NCI-H524 treated with DMSO at 0.1 percent for 48 hours (cell line): ENCODE results near the gene PHRF1.

ENCODE experiments used
- DNase-seq: peaks from one replicate; lab custom pipeline; 2025; lab: John Stamatoyannopoulos, UW

Gene PHRF1

DNA sequence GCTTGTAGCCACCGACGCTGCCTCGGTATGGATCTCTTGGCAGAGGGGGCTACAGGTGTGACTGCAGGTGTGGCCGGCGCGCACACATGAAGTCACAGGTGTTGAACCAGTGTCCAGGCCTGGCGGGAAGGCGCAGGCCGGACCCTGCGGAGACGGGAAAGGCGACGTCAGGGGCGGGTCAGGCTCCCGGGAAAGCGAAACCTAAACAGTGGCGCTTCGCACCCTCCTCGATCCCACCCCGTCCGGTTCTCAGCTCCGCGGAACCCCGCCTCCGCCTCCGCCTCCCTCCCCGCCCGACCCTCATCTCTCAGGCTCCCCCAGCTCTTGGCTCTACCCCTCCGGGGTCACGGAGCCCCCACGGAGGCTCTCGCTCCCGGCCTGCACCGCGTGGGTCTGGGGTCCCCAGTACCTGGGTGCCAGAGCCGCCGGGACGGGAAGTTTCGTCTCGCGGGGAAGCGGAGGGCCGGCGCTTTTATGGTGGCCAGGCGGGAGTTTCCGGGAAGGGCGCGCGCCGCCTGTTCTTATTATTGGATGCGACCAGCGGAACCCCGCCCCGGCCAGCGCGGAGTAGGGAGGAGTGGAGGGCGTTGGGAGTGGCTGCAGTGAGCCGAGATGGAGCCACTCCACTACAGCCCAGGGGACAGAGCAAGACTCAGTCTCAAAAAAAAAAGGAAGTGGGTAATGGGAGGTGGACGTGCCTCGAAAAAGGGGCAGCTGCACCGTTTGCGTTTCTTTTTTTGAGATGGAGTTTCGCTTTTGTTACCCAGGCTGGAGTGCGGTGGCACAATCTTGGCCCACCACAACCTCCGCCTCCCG, 39.4 kb downstream of the PHRF1 start, which contains the start of gene IRF7:
Gene IRF7, minus strand, starts transcription at position 447 of the 816 bp plus-strand sequence. CDS start 586 bp downstream, outside the sequence.
- DNase-seq, result no peak

DNA sequence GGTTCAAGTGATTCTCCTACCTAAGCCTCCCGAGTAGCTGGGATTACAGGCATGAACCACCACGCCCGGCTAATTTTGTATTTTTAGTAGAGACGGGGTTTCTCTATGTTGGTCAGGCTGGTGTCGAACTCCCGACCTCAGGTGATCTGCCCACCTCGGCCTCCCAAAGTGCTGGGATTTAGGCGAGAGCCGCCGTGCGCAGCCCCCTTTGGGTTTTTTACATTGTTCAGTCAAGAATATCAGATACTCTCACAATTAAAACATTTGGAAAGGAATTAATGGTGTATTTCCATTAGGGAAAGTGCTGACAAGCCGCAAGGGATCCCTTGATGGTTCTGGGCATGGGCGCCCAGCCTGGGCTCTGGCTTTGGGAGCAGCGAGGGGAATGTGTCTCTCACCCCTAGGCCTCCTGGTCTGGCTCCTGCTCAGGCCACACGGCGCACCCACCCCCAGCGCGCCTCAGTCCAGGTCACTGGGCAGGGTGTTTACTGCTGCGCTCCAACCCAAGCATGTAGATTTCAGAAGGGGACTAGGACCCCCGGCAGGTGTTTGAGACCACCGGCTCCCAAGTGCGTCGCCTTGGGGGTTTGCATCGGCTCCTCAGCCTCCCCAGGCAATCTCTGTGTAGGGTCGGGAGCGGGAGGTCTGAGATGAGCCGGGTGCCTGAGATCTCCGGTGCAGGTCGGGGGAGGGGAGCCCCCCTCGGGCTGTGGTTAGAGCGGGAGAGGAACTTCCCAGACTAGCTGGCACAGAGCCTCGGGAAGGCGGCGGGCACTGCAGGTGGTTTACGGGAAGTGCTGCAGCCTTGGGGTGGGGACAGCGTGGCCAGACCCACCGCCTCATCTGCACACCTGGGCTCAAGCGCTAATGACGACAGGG, 40.3 kb downstream of the PHRF1 start:
- no peak for DNase-seq

DNA sequence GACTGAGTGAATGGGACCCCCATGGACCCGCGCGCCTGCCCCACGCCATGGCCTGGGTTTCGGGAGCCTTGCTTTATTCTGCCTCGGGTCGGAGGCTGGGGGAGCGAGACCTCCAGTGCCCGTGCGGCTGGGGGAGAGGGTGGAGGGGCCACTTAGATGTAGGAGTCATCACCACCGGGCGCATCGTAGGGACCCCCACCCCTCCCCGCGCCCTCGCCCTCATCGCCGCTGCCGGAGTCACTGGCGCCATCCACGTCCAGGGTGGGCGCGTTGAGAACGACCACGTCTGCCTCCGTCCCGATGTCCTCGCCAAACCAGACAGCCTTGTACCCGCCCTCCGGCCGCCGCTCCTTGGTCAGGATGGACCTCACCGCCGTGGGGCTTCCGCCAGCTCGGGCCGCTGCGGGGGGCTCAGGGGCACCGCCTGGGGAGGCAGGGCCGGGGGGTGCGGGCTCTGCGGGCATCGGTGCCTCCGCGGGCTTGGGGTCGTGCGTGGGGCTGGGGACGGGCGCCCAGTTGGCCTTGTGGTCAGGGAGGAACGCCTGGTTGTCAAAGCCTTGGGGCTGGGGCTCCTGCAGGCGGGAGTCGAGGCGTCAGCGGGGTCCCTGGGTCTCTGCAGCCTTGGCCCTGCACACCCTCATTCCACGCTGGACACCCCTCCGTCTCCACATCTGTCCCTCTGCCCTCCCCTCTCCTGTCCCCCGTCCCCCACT, 41.1 kb downstream of the PHRF1 start:
- no peak for DNase-seq

DNA sequence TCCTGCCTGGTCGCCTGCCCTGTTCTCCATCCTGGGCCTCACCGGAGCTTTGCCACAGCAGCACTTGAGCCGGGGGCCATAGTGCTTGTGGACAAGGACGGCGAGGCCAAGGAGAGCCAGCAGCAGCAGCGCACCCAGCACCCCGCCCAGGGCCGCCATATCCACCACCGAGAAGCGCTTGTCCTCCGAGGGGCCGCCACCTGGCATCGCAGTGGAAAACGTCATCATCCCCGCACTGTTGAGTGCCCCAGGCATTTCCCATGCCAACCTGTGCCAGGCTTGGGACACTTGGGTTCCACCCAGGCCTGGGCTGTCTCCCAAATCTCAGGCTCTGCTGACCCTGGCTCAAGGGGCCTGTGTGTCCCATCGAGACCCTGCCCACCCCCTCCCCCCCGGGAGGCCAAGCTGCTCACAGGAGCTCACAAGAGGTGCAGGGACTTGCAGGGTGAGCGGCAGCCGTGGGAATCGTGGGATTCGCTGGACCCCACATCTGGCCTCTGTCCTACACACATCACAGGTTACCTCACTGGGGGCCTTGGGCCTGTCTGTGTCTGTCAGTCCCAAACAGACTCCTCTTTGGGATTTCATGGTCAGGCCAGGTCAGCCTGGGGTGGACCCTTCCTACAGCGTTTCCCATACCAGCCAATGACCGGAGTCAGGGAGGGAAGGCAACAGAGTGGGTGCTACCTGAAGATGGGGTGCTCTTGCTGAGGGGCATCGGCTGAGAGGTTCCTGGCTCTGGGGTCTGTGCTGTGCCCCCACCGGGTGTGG, 41.8 kb downstream of the PHRF1 start:
- no peak for DNase-seq

DNA sequence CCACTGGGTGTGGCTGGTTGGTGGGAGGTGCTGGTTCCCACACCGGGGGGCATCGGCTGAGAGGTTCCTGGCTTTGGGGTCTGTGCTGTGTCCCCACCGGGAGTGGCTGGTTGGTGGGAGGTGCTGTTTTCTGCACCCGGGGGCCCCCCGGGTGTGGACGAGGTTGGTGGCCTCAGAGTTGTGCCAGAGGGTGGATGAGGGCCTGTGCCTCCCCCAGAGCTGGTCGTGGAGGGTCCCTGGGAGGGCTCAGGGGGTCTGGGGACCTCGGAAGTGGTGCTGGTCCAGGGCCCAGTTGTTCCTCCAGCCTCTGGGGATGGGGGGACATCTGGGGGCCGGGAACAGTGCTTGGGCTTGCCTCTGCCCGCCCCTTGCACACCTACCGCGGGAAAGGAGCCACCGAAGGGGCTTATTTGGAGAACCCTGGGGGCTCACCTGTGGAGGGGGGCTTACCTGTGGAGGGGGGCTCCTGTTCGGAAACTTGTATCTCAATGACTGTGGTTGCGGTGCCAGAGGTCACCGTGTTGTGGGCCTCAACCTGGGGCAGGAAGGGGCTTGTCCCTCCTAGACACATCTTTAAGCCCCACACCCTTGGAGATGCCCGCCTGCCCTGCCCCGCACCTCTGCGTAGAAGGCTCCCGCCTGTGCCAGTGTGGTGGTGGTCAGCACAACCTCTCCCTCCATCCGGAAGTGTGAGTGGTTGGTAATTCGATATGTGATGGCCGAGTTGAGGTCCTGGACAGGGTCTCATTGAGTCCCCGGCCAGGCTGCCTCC, 42.8 kb downstream of the PHRF1 start:
- no peak for DNase-seq

DNA sequence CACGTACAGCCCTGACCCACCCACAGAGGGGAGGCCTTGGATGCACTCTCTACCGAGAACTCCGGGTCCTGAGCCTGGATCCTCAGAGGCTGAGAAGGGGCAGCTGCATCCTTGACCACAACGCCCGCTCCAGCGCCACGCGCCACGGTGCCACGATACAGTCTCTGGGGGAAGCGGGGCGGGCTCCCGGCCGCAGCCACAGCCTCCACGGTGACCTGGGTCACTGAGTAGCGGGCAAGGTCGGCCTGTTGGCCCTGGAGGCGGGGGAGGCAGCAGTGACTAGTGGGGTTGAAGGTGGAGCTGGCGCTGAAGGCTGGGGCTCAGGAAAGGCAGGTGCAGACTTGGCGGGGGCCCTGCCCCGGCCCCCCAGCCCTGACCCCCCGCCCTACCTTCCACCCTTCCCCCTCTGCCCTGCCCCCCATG, 43.4 kb downstream of the PHRF1 start:
- no peak for DNase-seq

DNA sequence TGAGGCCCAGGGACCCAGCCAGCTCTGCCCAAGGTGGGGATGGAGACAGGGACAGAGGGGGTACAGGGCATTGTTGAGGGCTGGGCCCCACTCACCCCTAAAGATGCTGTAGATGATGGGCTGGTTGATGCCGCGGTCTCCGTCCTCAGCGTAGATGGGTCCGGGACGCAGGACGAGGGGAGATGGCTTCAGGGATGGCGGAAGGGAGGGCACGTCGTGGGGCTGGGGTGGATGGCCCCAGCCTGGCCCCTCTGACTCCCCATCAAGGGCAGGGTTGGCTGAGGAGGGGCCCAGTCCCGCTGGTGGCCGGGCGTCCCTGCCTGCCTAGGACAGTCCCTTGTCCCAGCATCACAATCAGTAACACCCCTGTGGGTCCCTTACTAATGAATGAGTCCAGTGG, 43.9 kb downstream of the PHRF1 start:
- DNase-seq, result no peak

DNA sequence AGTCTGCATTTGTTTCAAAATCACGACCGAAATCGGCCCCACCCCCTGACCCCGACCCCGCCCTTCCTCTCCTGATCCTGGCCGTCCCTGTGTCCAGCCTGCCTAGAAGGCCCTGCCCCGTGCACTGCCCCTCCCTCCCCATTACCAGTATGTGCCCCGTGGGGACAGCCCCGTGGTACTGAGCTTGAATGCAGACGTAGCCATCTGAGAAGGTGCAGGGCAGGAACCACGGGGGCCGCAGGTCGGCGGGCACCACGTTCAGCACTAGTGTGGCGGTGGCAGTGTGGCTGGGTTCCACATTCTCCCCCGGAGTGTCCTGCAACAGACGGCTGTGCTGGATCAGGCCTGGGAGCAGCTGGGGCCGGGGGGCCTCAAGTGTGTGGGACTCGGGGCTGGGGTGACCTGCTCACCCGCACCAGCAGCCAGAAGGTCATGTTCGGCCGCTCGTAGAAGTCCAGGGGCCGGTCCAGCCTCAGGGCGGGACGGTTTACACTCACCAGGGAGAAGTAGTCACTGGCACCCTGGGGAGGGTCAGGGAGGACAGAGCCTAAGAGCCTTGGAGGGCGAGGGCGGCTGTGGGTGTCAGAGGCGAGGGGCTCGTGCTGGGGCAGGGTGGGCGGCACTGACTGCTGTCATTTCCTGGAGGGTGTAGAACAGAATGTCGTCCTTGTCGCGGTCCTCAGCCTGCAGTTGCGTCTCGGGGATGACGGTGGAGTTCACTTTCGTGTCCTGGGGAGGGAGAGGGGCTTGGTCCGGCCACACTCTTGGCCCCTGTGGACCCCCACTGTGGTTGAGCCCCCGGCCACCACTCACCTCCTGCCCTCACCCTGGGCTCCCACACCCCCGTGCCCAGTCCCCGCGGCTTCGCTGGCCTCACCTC, 44.9 kb downstream of the PHRF1 start:
- DNase-seq, result no peak

DNA sequence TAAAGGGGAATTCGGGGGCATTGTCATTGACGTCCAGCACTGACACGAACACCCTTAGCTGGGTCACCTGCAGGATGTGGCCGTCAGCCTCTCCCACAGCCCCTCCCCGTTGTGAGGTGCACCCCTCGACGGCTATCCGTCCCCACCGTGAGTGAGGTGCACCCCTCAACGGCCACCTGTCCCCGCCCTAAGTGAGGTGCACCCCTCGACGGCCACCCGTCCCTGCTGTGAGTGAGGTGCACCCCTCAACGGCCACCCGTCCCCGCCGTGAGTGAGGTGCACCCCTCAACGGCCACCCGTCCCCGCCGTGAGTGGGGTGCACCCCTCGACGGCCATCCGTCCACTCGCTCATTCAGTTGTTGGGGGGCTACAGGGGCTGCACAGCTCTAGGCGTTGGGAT, 45.6 kb downstream of the PHRF1 start:
- DNase-seq, result no peak

DNA sequence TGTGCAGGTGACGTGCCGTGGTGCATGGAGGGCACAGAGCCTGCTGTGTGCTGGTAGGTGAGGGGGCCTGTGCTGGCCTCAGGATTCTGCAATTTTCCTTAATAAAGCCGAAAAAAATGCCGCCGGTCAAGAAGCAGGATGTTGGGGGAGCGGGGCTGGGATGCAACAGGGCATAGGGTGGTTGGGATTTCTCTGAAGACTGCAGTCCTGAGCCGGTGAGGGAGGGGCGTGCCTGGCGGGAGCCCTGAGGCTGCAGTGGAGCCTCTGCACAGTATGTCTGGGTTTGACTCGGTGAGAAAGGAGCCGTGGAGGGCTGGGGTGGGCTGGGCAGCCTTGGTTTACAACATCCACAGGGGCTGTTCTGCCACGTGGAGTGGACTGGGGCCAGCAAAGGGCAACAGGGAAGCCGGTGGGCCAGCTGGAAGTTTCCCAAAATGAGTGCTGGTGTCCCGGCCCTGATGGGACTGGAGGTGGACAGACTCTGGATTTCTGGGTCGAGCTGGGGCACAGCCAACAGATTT, 47.1 kb downstream of the PHRF1 start:
- DNase-seq, result no peak

DNA sequence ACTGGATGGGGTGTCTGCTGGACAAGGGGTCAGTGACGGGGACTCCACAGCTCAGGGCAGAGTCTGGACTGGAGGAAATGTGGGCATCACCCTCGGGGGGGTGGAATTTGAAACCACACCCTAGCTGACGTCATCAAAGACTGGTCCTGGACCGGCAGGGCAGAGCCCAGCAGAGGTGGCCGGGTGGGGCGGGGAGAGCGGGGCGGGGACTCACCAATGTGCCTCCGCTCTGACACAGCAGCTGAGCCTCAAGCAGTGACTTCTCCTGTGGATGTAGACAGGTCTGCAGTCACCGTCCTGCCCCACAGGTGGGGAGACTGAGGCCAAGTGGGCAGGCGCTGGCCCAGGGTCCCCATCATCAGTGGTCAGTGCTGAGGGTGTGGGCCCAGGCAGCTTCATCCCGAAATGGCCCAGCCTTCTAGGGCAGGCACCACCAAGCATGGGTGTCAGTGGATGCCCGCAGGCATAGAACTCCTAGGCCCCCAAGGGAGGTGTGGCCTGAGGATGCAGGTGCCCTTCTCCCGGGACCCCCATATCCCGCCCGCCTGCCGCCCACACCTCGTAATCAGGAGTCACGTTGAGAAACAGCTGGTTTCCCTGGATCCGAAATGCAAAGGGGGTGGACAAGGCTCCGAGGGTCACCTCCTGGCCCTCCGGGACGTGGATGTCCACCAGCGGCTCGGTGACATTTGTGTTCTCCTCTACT, 47.9 kb downstream of the PHRF1 start:
- no peak for DNase-seq

DNA sequence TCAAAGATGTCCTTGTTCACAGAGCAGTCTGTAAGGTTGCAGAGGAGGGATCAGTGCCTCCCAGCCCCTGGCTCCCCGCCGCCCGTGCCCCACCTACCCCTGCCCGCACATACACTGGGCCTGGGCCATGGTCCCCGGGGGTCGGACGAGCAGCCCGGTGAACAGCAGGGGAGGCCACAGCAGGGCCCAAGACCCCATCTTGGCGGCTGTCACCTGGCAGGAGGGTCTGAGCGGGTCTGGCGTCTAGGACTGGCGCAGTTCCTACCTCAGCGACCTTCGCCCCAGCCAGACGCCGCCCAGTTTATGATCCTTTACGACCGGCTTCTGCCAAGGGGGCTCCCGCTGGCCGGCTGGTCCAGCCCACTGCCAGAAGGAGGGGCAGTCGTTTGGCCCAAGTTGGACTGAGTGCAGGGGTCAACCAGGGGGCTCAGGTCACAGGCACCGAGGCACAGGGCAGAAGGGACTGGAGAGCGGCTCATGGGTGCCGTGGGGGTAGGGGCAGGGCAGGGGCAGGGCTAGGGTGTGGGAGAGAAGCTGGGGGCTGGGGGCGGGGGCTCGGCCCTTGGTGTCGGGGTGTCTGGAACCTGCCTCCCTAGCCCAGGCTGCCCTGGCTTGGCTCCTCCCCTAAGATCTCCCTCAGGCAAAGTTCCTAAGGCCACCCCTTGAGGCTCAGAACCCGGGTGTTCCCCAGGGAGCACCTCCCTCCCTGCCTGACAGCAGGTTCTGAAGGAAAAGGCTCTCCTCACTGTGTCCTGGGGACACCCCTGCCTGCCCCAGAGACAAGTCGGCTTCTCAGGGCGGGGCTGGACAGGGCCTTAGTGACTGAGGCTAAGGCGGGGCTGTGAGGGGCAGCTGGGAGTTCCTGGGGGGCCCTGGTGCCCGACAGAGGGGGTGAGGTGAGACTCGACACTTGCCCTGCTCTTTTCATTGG, 48.7 kb downstream of the PHRF1 start, which contains the start of gene CDHR5:
Gene CDHR5, minus strand, starts transcription at position 251 of the 931 bp plus-strand sequence. Its CDS starts 53 bp downstream, at position 198.
- DNase-seq, result no peak

DNA sequence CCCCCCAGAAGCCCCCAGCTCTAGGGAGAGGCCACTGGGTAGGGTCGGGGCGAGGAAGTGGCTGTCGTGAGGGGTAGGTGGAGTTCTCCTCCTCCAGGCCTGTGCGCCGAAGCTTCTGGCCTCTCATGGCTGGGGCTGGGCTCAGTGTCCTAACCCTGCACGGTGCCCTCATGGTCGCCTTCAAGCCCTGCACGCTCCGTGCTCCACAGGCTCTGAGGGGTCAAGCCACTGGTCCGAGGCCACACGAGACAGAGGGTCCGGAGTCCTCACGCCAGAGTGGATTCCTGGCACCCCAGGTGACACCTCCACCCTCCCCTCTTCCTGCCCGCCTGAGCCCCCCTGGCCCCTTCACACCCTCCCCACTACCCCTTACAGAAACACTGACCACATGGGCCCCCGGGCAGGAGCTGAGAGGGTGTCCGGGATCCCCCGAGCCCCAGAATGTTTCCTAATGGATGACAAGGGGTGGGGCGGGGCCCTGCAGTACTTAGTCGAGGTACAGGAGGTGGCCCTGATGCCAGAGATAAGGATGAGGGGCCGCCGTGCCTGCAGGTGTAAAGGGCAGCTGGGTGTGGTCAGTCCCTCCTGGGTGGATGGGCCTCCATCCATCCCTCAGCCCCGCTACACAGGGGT, 49.5 kb downstream of the PHRF1 start:
- DNase-seq, result no peak

DNA sequence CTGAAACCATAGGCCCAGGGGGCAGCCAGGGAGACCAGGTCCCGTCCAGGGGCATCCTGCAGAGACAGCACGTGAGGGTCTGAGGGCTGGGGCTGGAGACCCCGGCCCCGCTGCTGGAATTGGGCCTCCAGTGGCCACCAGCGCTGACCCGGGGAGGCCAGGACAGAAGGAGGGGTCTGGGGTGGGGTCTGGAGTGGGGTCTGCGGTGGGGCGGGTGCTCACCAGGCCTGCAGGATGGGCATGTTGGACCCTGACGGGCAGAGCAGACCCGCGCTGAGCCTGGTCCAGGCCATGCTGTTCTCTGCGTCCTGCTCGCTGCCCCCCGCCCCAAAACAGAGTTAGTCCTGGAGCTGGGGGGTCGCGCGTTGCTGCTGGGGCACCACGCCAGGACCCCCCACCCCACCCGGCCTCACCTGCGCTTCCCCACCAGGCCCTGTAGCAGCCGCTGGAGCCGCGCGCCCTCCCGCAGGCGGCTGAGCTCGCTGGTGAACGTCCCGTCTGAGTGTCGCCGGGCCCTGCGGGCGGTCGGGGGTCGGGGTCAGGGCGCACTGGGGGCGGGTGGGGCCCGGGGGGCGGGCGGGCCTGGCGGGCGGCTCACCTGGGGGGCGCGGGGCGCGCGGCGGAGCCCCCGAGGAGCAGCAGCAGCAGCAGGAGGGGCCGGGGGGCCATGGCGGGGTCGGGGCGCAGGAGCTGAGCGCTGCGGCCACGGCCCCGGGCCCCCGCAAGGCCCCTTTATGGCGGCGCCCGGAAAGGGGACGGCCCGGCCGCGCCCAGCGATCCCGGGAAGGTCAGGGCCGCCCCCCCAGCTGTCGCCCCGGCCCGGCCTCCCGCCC, 50.4 kb downstream of the PHRF1 start, which contains the start of gene SCT:
Gene SCT, minus strand, starts transcription at position 707 of the 833 bp plus-strand sequence. Its CDS starts 38 bp downstream, at position 669.
- DNase-seq, result no peak

DNA sequence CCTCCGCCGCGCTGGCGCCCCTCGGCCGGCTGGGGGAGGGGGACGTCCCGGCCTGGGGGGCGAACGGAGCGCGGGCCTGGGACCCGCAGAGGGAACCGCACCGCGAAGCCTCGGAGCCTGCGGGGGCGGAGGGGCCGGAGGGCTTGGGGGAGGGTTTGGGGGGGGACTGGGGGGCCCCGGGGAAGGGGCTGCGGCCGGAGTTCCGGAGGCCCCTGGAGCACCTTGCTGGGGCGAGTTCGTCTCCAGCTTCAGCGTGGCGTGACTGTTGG, 51.0 kb downstream of the PHRF1 start:
- DNase-seq, result no peak

DNA sequence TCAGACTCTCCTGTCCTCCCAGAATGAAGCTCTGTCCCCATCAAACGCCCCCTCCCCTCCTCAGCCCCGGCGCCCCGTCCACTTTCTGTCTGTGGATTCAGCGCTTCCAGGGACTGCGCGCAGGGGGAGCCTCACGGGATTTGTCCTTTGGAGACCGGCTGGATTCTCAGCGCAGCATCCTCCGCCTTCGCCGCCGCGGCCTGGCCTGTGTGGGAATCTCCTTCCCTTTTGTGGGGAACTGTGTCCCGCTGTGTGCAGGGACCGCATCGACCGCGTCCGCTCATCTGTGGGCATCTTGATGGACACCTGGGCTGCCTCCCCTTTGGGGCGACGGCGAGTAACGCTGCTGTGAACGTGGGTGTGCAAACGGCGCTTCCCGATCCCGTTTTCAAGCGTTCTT, 51.8 kb downstream of the PHRF1 start:
- DNase-seq, result no peak
